ENCODE data around the gene HOXD8. TPM values are rescaled to one million over a fixed set of nuclear protein-coding genes. Genes with fewer than 3 reads are reported as not detected.

The HOXD8 gene
- polyA plus RNA-seq, 1 of the 3 experiments (the other 2 are of a cell fraction) = 6.4 TPM

DNA sequence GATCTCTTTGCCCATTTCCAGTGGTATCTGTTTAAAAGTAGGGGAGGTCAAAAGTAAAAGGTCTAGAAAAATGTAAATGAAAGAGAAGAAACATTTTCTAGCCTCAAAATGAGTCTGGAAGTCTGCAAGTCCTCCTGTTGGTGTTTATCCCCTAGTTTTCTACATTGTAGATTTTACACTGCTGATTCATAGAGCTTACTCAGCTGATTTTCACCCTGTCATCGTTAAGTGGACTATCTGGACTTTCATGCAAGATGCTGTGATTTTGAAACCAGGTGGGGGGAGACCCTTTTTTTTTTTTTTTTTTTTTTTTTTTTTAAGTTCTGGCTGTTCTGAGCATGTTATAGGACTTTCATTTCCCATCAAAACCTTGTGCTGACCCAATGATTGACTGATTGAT lies 37.9 kb downstream of the HOXD8 start:
- Histone ChIP-seq H3K4me3 (ENCODE audit: low read depth in 2 of 2, low read length in 1 of 2) (no peak overlapping the region), H3K27me3 (ENCODE audit: insufficient read depth) (no peaks in the 10 kb centered on the region), H3K9ac (no peak overlapping the region), H3F3A (replicated peaks; ENCODE audit: insufficient read depth) (no peaks in the 10 kb centered on the region), H3K4me2 (no peak overlapping the region), H3K9me2 (no peaks in the 10 kb centered on the region), H2AFZ (ENCODE audit: low read depth) (no peak overlapping the region), H4K20me1 (ENCODE audit: insufficient read depth) (no peaks in the 10 kb centered on the region), H3K4me1 (ENCODE audit: control insufficient read depth in 1 of 2, insufficient read depth in 2 of 2, low read depth in 1 of 2, low read length in 1 of 2) (peaks cover 0 to 10% of the 10 kb centered on the region in 2 experiments; a peak in 1 of 4 replicates), H3K9me3 (no peaks in the 10 kb centered on the region), H3K36me3 (replicated peaks in 1 of 2; ENCODE audit: control insufficient read depth in 1 of 2, insufficient read depth in 2 of 2, low read length in 1 of 2) (peaks cover 0 to 4% of the 10 kb centered on the region in 2 experiments), H3K79me2 (ENCODE audit: insufficient read depth) (no peaks in the 10 kb centered on the region), H3K27ac (ENCODE audit: low read depth in 2 of 2, low read length in 1 of 2) (no peak overlapping the region)
- CTCF ChIA-PET = interaction anchor here (0.6 to 0.8 kb wide), 2 partner anchors 12 to 287 kb away, joined by 3 to 4 read pairs; no protein-coding TSS in a partner anchor
- no peak for DNase-seq
- TF ChIP-seq TCF12 (IDR thresholded peaks at IDR 0.05) = no peak
- TF ChIP-seq EZH2phosphoT487 (IDR thresholded peaks at IDR 0.05; ENCODE audit: borderline replicate concordance, low read depth) = no peak
- TF ChIP-seq, protein P1, sequence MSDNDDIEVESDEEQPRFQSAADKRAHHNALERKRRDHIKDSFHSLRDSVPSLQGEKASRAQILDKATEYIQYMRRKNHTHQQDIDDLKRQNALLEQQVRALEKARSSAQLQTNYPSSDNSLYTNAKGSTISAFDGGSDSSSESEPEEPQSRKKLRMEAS (IDR thresholded peaks at IDR 0.05; ENCODE audit: low read depth) = no peak
- no peak for TF ChIP-seq YY1 (IDR thresholded peaks at IDR 0.05; ENCODE audit: low read depth)
- TF ChIP-seq SIN3A (IDR thresholded peaks at IDR 0.05; ENCODE audit: borderline replicate concordance, low read depth, low read length) = no peak
- TF ChIP-seq, protein P2, sequence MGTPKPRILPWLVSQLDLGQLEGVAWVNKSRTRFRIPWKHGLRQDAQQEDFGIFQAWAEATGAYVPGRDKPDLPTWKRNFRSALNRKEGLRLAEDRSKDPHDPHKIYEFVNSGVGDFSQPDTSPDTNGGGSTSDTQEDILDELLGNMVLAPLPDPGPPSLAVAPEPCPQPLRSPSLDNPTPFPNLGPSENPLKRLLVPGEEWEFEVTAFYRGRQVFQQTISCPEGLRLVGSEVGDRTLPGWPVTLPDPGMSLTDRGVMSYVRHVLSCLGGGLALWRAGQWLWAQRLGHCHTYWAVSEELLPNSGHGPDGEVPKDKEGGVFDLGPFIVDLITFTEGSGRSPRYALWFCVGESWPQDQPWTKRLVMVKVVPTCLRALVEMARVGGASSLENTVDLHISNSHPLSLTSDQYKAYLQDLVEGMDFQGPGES (IDR thresholded peaks at IDR 0.05; ENCODE audit: low read depth, low read length) = no peak
- TF ChIP-seq ZBTB33 (IDR thresholded peaks at IDR 0.05; ENCODE audit: borderline replicate concordance, low read depth) = no peak
- TF ChIP-seq REST (IDR thresholded peaks at IDR 0.05; ENCODE audit: low read depth, low read length) = no peak
- no peak for TF ChIP-seq RFX5 (IDR thresholded peaks at IDR 0.05; ENCODE audit: low read length)
- TF ChIP-seq TAF1 (IDR thresholded peaks at IDR 0.05; ENCODE audit: borderline replicate concordance, low read depth, low read length) = no peak
- no peak for TF ChIP-seq POLR2AphosphoS5 (IDR thresholded peaks at IDR 0.05; ENCODE audit: low read depth, low read length)
- TF ChIP-seq GABPA (IDR thresholded peaks at IDR 0.05; ENCODE audit: low read depth) = no peak
- no peak for TF ChIP-seq SMC3 (IDR thresholded peaks at IDR 0.05; ENCODE audit: low read depth, low read length)
- TF ChIP-seq FOXM1 (IDR thresholded peaks at IDR 0.05; ENCODE audit: low read depth) = no peak
- no peak for TF ChIP-seq NFIC (IDR thresholded peaks at IDR 0.05; ENCODE audit: borderline replicate concordance)
- no peak for TF ChIP-seq USF2 (IDR thresholded peaks at IDR 0.05; ENCODE audit: borderline replicate concordance, low read depth, low read length)
- TF ChIP-seq, protein P3, sequence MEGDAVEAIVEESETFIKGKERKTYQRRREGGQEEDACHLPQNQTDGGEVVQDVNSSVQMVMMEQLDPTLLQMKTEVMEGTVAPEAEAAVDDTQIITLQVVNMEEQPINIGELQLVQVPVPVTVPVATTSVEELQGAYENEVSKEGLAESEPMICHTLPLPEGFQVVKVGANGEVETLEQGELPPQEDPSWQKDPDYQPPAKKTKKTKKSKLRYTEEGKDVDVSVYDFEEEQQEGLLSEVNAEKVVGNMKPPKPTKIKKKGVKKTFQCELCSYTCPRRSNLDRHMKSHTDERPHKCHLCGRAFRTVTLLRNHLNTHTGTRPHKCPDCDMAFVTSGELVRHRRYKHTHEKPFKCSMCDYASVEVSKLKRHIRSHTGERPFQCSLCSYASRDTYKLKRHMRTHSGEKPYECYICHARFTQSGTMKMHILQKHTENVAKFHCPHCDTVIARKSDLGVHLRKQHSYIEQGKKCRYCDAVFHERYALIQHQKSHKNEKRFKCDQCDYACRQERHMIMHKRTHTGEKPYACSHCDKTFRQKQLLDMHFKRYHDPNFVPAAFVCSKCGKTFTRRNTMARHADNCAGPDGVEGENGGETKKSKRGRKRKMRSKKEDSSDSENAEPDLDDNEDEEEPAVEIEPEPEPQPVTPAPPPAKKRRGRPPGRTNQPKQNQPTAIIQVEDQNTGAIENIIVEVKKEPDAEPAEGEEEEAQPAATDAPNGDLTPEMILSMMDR (IDR thresholded peaks at IDR 0.05) = no peak
- TF ChIP-seq, protein P4, sequence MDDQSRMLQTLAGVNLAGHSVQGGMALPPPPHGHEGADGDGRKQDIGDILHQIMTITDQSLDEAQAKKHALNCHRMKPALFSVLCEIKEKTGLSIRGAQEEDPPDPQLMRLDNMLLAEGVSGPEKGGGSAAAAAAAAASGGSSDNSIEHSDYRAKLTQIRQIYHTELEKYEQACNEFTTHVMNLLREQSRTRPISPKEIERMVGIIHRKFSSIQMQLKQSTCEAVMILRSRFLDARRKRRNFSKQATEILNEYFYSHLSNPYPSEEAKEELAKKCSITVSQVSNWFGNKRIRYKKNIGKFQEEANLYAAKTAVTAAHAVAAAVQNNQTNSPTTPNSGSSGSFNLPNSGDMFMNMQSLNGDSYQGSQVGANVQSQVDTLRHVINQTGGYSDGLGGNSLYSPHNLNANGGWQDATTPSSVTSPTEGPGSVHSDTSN (IDR thresholded peaks at IDR 0.05) = no peak
- WGBS (ENCODE audit: low lambda C conversion rate) = 53% methylated on average over 1 of the region's 1 CpG
- POLR2A ChIA-PET = no interaction called here

Data from SK-N-SH (cell line).